H1 (cell line): ENCODE measurements around the gene SCGN. TPM values are rescaled to one million over a fixed set of nuclear protein-coding genes. Genes with fewer than 3 reads are reported as not detected.

Experiments used
- CTCF ChIA-PET: fragments of 300-600 bp; sonication (Branson Sonifier 250); formaldehyde crosslinking; loops from one replicate; lab custom pipeline; 2021; ENCODE audit not compliant: partially characterized antibody; lab: Charles Lee
- POLR2A ChIA-PET: fragments of 300-600 bp; sonication (Branson Sonifier 250); formaldehyde crosslinking; loops from one replicate; lab custom pipeline; 2021; ENCODE audit warnings: inconsistent platforms; ENCODE audit not compliant: partially characterized antibody; lab: Charles Lee
- DNase-seq, 2 experiments: peaks; one replicate each; pipeline versions ENCODE4 v3.0.0 to v3.0.0-alpha.2; 2010 to 2022; ENCODE audit warnings: low spot score in 2 of 2, low read depth in 1 of 2, mixed read lengths in 1 of 2
- FAIRE-seq: peaks from 2 replicates; lab custom pipeline; 2011; peaks lifted over from hg19 to GRCh38; lab: Jason Lieb, UNC
- H2AFZ ChIP-seq: 2 replicates; pipeline ENCODE4 v1.8.1; 2012; ENCODE audit warnings: low read length, inconsistent platforms
- H2AK5ac ChIP-seq: 2 replicates; pipeline ENCODE4 v1.6.1; 2013; ENCODE audit warnings: low read depth, low read length
- H2BK120ac ChIP-seq: replicated peaks from 2 replicates; pipeline ENCODE3; 2013; ENCODE audit warnings: low read depth, low read length, inconsistent platforms
- H2BK12ac ChIP-seq: 2 replicates; pipeline ENCODE4 v1.6.1; 2013; ENCODE audit warnings: low read depth, low read length
- H2BK15ac ChIP-seq: 2 replicates; pipeline ENCODE4 v1.6.1; 2013; ENCODE audit warnings: low read length
- H2BK20ac ChIP-seq: 2 replicates; pipeline ENCODE4 v1.6.1; 2013; ENCODE audit warnings: low read length
- H2BK5ac ChIP-seq: 2 replicates; pipeline ENCODE4 v1.6.1; 2013; ENCODE audit warnings: low read depth, low read length
- H3K14ac ChIP-seq: 2 replicates; pipeline ENCODE4 v1.6.1; 2013; ENCODE audit warnings: inconsistent platforms; ENCODE audit not compliant: insufficient read length
- H3K18ac ChIP-seq: 2 replicates; pipeline ENCODE4 v1.6.1; 2013; ENCODE audit warnings: low read length; ENCODE audit errors: extremely low read depth
- H3K23ac ChIP-seq: 2 replicates; pipeline ENCODE4 v1.6.1; 2013; ENCODE audit warnings: inconsistent platforms; ENCODE audit not compliant: insufficient read length
- H3K23me2 ChIP-seq: 2 replicates; pipeline ENCODE4 v1.6.1; 2013; ENCODE audit warnings: low read depth, low read length
- H3K27ac ChIP-seq: 2 replicates; pipeline ENCODE4 v1.6.1; 2011; ENCODE audit warnings: low read depth, low read length, inconsistent platforms
- H3K27me3 ChIP-seq, 4 experiments: replicated peaks in 1 of 4; 1 replicate in 1 of 4; 2 replicates in 3 of 4; pipeline versions ENCODE4 v1.6.1 to v1.8.1; 2011 to 2013; ENCODE audit warnings: low read length in 3 of 4, mild to moderate bottlenecking in 3 of 4, inconsistent platforms in 2 of 4, mixed read lengths in 2 of 4, moderate library complexity in 1 of 4; ENCODE audit not compliant: control insufficient read depth in 3 of 4, insufficient read depth in 3 of 4; ENCODE audit errors: extremely low read depth in 1 of 4
- H3K36me3 ChIP-seq, 4 experiments: 2 replicates each; pipeline versions ENCODE4 v1.6.1 to v1.8.1; 2011 to 2013; ENCODE audit warnings: mild to moderate bottlenecking in 4 of 4, low read length in 3 of 4, moderate library complexity in 2 of 4, control low read depth in 1 of 4, inconsistent platforms in 1 of 4; ENCODE audit not compliant: insufficient read depth in 4 of 4, control insufficient read depth in 2 of 4
- H3K4ac ChIP-seq: replicated peaks from 2 replicates; pipeline ENCODE3; 2013; ENCODE audit warnings: low read length, low read depth, mixed read lengths, inconsistent platforms; ENCODE audit not compliant: insufficient read length
- H3K4me1 ChIP-seq, 4 experiments: replicated peaks in 1 of 4; 1 replicate in 1 of 4; 2 replicates in 3 of 4; pipeline versions ENCODE4 v1.6.1 to v1.8.1; 2011 to 2013; ENCODE audit warnings: low read length in 3 of 4, inconsistent platforms in 2 of 4, mixed read lengths in 1 of 4; ENCODE audit not compliant: insufficient read depth in 4 of 4, control insufficient read depth in 3 of 4
- H3K4me2 ChIP-seq, 2 experiments: 2 replicates each; pipeline versions ENCODE4 v1.6.1 to v1.8.1; 2011 to 2013; ENCODE audit warnings: low read depth in 2 of 2, low read length in 2 of 2, control low read depth in 1 of 2, inconsistent platforms in 1 of 2, mild to moderate bottlenecking in 1 of 2; ENCODE audit not compliant: insufficient read depth in 1 of 2
- H3K4me3 ChIP-seq, 4 experiments: fragments of 200-600, 300-600 bp in 1 of 4; sonication (generic), shearing (Covaris generic), sonication (Bioruptor Twin) in 1 of 4; 2 replicates each; pipeline versions ENCODE4 v1.5.1 to v1.8.1; 2011 to 2016; ENCODE audit warnings: low read length in 4 of 4, low read depth in 3 of 4, control low read depth in 2 of 4, inconsistent platforms in 2 of 4, mild to moderate bottlenecking in 2 of 4, mixed read lengths in 1 of 4, moderate library complexity in 1 of 4; ENCODE audit not compliant: insufficient read depth in 2 of 4; ENCODE audit errors: extremely low read depth in 1 of 4
- H3K56ac ChIP-seq: replicated peaks from 2 replicates; pipeline ENCODE3; 2013; ENCODE audit warnings: low read depth, mild to moderate bottlenecking, mixed read lengths, low read length, inconsistent platforms; ENCODE audit not compliant: insufficient read length
- H3K79me1 ChIP-seq: 2 replicates; pipeline ENCODE4 v1.6.1; 2013; ENCODE audit warnings: low read depth, low read length, control low read depth
- H3K79me2 ChIP-seq, 2 experiments: 2 replicates each; pipeline versions ENCODE4 v1.6.1 to v1.8.1; 2012 to 2013; ENCODE audit warnings: low read length in 2 of 2, mild to moderate bottlenecking in 2 of 2, inconsistent platforms in 1 of 2; ENCODE audit not compliant: insufficient read depth in 2 of 2, control insufficient read depth in 1 of 2
- H3K9ac ChIP-seq, 4 experiments: replicated peaks in 1 of 4; 1 replicate in 1 of 4; 2 replicates in 3 of 4; pipeline versions ENCODE4 v1.6.1 to v1.8.1; 2011 to 2013; ENCODE audit warnings: low read depth in 3 of 4, low read length in 3 of 4, control low read depth in 2 of 4, mild to moderate bottlenecking in 2 of 4, moderate library complexity in 2 of 4, inconsistent platforms in 1 of 4; ENCODE audit errors: extremely low read depth in 1 of 4
- H3K9me3 ChIP-seq, 2 experiments: 2 replicates each; pipeline versions ENCODE4 v1.6.1 to v1.8.1; 2012 to 2013; ENCODE audit warnings: mild to moderate bottlenecking in 2 of 2, moderate library complexity in 2 of 2, control low read depth in 1 of 2, inconsistent platforms in 1 of 2, low read depth in 1 of 2, low read length in 1 of 2, mixed read lengths in 1 of 2; ENCODE audit not compliant: insufficient read depth in 2 of 2
- H4K20me1 ChIP-seq, 2 experiments: replicated peaks in 1 of 2; 2 replicates each; pipeline versions ENCODE3 to v1.8.1; 2011 to 2013; ENCODE audit warnings: inconsistent platforms in 2 of 2, low read length in 2 of 2, mild to moderate bottlenecking in 1 of 2; ENCODE audit not compliant: insufficient read depth in 2 of 2, control insufficient read depth in 1 of 2
- H4K5ac ChIP-seq: 2 replicates; pipeline ENCODE4 v1.6.1; 2013; ENCODE audit warnings: low read length, low read depth, mixed read lengths, inconsistent platforms; ENCODE audit not compliant: insufficient read length
- H4K8ac ChIP-seq: 2 replicates; pipeline ENCODE4 v1.8.0; 2013; ENCODE audit warnings: mild to moderate bottlenecking, moderate library complexity, low read length, inconsistent platforms; ENCODE audit not compliant: insufficient read depth; ENCODE audit errors: extremely low read depth
- H4K91ac ChIP-seq: replicated peaks from 2 replicates; pipeline ENCODE3; 2013; ENCODE audit warnings: low read length, mixed read lengths, inconsistent platforms; ENCODE audit not compliant: insufficient read length
- BACH1 ChIP-seq: IDR thresholded peaks from 2 replicates; pipeline ENCODE4 v1.6.1; 2012; ENCODE audit warnings: low read length, improper control_type of control experiment
- JUN ChIP-seq: IDR thresholded peaks from 2 replicates; pipeline ENCODE4 v1.6.1; 2011; ENCODE audit warnings: low read depth, mild to moderate bottlenecking, improper control_type of control experiment, low read length
- polyA plus RNA-seq, 7 experiments: library from polyadenylated mRNA; depleted of rRNA in 3 of 7; stranded (reverse) in 5 of 7; unstranded in 2 of 7; fragments of >200 nt in 5 of 7; fragments of 200-250 nt in 2 of 7; gene quantifications; 1 replicate in 5 of 7; 2 replicates in 1 of 7; 4 replicates in 1 of 7; pipeline versions ENCODE4 v1.2.1 to v1.2.3, GENCODE V29; 2011 to 2013; ENCODE audit warnings: missing spikeins in 2 of 7, mixed read lengths in 2 of 7
- total RNA-seq: library from RNA; stranded (reverse); fragmentation: NEBNext Ultra II Directional; extraction: Animal tissue kit (Norgen Biotek cat#: 25700); gene quantifications from 2 replicates; pipeline ENCODE4 v1.2.1, GENCODE V29; 2021

The SCGN gene
- total and polyA plus RNA-seq, 2 of the 8 experiments (the other 6 are each of a cell fraction or from before 2014, with no cell fraction given), result not detected

- H4K91ac ChIP-seq, result no peak overlapping the region
- H3K79me1 ChIP-seq, result no peaks in the 10 kb centered on the region
- H3K79me2 ChIP-seq, result no peaks in the 10 kb centered on the region
- H3K27me3 ChIP-seq, result no peaks in the 10 kb centered on the region
- no peak overlapping the region for H3K4me2 ChIP-seq
- H4K8ac ChIP-seq, result no peak overlapping the region
- H2AK5ac ChIP-seq, result no peak overlapping the region
- H3K4me1 ChIP-seq, result no peaks in the 10 kb centered on the region
- H3K27ac ChIP-seq, result no peak overlapping the region
- no peak overlapping the region for H3K4ac ChIP-seq
- no peaks in the 10 kb centered on the region for H3K23me2 ChIP-seq
- no peak overlapping the region for H2AFZ ChIP-seq
- FAIRE-seq (no peak), DNase-seq (no peak)
- TF ChIP-seq BACH1, result peak; percentile 68
- no peak for TF ChIP-seq JUN
- ChIA-PET CTCF (interaction anchor here (1.1 to 1.6 kb wide), 2 partner anchors 10 to 59 kb away, joined by 3 to 4 read pairs; no protein-coding TSS in a partner anchor), POLR2A (no interaction called here)
- no peak overlapping the region for H2BK5ac ChIP-seq
- H3K14ac ChIP-seq, result no peak overlapping the region
- H2BK15ac ChIP-seq, result no peak overlapping the region
- H3K9ac ChIP-seq, result no peak overlapping the region
- H3K4me3 ChIP-seq, result no peak overlapping the region
- H3K23ac ChIP-seq, result no peak overlapping the region
- H3K36me3 ChIP-seq, result no peaks in the 10 kb centered on the region
- H3K56ac ChIP-seq, result no peak overlapping the region
- H2BK12ac ChIP-seq, result no peak overlapping the region
- H4K5ac ChIP-seq, result no peak overlapping the region
- H2BK20ac ChIP-seq, result no peak overlapping the region
- no peak overlapping the region for H3K18ac ChIP-seq
- no peak overlapping the region for H2BK120ac ChIP-seq
- H4K20me1 ChIP-seq, result no peaks in the 10 kb centered on the region
- no peaks in the 10 kb centered on the region for H3K9me3 ChIP-seq
These were observed 8.5 kb downstream of the SCGN start for GRCh38 chr6:25660512-25660911.
